Left cardiac atrium (tissue), 4 donors: ENCODE data around the gene FRMD7. TPM values are rescaled to one million over a fixed set of nuclear protein-coding genes. Genes with fewer than 3 reads are reported as not detected.
"Not testable (repeated sequence)": the region's sequence is repeated elsewhere in the genome, so short reads cannot be mapped to it uniquely, and the experiment has no call there.

Experiments used
- ATAC-seq, 2 donors: fragments of 200-7000 bp; cut with Tn5 transposase; one replicate each; pipeline ENCODE4 v1.9.1; 2020; ENCODE audit warnings: mild to moderate bottlenecking in 2 of 2, moderate library complexity in 2 of 2
- DNase-seq: peaks from one replicate; pipeline ENCODE4 v3.0.0-alpha.2; 2020
- intact Hi-C, 2 donors: fragments of 100-400 bp; cut with DNase I; formaldehyde crosslinking; loops; one replicate each; pipeline versions ENCODE4 v1.14.1 to v1.15.1; 2022 to 2023
- total RNA-seq, 2 donors: library from RNA; stranded (reverse); fragmentation: NEBNext Ultra II Directional; extraction: Animal tissue kit (Norgen Biotek cat#: 25700); gene quantifications; one replicate each; pipeline ENCODE4 v1.2.1, GENCODE V29; 2021
- donor health status: DM: no; HTN: yes; CAD: no.
- donor health status: DM: no; HTN: yes; CAD: no; lungs with severe emphysema.
- donor health status: DM: yes; HTN: yes; CAD: no.
- donor health status: Dilated cardiomyopathy.

The FRMD7 gene
- total RNA-seq, 2 donors from 2014 or later: not detected

- intact Hi-C loops: no loop called here
- ATAC-seq: no peak
- no peak for DNase-seq
Observed at GRCh38 chrX:132101206-132101605, 26.6 kb downstream of the FRMD7 start.

DNA sequence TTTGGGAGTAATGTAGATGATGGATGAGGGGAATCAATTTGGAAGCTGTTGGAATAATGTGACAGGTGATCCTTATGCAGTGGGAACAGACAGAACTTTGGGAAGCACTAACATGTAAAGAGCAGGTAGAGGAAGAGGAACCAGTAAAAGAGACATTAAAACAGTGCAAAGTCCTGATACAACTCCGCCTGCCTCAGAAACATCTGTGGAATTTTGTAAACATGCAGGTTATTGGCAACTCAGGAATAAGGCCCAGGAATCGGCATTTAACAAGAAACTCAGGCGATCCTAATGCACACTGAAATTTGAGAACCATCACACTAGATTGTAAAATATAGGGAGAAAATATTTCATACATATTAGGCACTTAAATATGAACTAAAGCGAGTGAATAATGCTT, 29.1 kb downstream of the FRMD7 start:
- intact Hi-C loops: loop anchor here in 1 of 2 donors (10.0 kb wide), 2 partner anchors 126 to 516 kb away; no protein-coding TSS in a partner anchor
- ATAC-seq, DNase-seq: not testable (repeated sequence)

DNA sequence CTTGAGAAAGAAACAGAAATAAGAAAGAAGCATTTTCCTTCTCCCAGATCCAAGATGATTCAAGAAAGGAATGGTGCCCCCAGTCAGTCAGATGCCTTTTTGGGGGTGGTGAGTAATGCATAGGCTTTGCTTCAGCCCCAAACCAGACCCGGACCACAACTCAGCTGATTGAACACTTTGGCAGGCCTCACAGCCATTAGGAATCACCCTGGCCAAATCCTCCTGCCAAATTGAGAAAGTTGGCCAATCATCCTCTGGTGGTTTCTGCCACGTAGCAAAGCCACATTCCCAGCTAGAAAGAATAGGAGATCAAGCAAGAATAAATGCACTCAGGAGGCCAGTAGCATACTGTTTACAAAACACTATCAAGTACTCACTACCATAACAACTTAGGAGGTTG, 33.7 kb downstream of the FRMD7 start:
- DNase-seq: no peak
- intact Hi-C loops: loop anchor here in 1 of 2 donors (10.0 kb wide), 2 partner anchors 131 to 521 kb away; no protein-coding TSS in a partner anchor

DNA sequence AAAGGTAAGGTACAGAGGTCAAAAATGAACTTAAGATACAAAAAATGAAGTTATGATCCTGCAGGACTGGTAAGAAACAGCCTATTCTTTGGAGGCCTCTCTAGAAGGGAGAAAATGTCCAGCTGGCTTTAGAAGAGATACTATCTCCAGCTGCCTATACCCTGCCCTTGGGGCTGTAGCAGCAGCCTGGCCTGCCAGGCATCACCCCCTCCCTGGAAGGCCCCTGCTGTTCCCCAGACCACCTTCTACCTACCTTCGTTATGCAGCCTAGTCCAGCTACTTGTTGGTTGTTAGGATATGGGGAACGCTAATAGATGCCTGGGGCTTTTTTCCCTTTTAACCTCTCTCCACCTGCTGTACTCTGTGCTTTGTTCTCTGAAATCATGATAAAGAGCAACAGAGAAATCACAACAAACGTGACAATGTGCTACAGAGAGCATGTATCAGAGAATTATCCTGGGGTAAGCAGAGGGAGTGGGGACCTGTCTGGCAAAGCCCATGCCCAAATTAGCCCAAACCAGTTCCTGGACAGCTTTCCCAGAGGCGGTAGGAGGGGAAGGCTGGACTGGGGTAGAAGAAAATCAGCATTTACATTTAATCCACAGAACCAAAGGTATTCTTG, 34.5 kb downstream of the FRMD7 start:
- intact Hi-C loops: loop anchor here in 1 of 2 donors (10.0 kb wide), 2 partner anchors 131 to 521 kb away; no protein-coding TSS in a partner anchor
- no peak for ATAC-seq
- no peak for DNase-seq

More for the DNA sequence above, 33.7 kb downstream of the FRMD7 start:
- peak in 1 of 2 donors; percentile 23 for ATAC-seq

GRCh38 chrX:132092439-132093065, 35.3 kb downstream of the FRMD7 start:
- ATAC-seq (peak; percentile 56 to 89), DNase-seq (peak; percentile 43)
- intact Hi-C loops: loop anchor here in 1 of 2 donors (10.0 kb wide), 2 partner anchors 132 to 522 kb away; no protein-coding TSS in a partner anchor

DNA sequence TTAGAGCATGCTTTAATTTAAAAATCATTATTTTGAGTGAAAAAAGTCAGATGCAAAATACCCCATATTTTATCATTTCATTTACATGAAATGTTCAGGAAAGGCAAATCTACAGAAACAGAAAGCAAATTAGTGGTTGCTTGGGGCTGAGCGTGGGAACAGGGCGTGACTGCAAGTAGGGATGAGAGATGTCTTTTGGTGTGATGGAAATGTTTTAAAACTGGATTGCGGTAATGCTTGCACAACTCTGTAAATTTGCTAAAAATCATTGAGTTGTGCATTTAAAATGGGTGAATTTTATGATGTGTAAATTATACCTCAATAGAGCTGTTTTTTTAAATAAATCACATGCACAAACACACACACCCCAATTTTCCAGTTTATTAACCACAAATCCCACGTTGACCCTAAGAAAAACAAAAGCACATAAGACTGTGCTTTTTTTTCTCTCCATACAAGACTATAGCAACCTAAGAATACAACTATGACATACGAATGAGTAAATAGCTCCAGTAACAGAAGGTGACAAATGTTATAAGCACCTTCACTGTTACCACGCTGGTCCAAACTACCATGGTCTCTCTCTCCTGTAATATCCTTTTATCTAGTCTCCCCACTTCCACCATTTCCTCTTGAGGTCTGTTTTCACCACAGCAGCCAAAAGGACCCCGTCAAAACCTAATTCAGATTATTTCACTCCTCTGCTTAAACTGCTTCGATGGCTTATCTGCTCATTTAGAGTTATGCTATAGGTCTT, 37.2 kb downstream of the FRMD7 start:
- no peak for ATAC-seq
- DNase-seq: no peak
- intact Hi-C loops: loop anchor here in 1 of 2 donors (10.0 kb wide), 2 partner anchors 134 to 524 kb away; no protein-coding TSS in a partner anchor

GRCh38 chrX:132088864-132089263, 39.0 kb downstream of the FRMD7 start:
- intact Hi-C loops: no loop called here
- DNase-seq: no peak
- no peak for ATAC-seq

- ATAC-seq: no peak
- intact Hi-C loops: no loop called here
- no peak for DNase-seq
Observed at GRCh38 chrX:132086672-132087071, 41.1 kb downstream of the FRMD7 start.

DNA sequence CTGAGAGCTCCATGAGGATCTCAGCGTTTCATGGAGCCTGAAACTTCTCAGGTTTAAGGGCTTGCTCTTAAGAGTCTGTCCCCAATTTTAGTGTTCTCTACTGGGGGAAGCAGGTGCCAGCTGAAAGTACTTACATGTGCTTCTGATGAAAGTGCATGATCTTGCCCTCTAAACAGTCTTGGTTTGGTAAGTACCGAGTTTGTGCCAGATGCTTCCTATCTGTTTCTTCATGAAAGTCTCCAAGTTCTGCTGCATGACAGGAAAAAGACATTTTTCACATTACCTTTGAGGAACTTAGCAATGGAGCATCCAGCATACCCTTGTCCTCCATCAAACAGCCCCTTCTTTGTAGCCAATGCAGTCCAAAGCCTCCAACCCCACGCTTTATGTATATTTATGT, 42.0 kb downstream of the FRMD7 start:
- ATAC-seq: no peak
- intact Hi-C loops: no loop called here
- DNase-seq: no peak

DNA sequence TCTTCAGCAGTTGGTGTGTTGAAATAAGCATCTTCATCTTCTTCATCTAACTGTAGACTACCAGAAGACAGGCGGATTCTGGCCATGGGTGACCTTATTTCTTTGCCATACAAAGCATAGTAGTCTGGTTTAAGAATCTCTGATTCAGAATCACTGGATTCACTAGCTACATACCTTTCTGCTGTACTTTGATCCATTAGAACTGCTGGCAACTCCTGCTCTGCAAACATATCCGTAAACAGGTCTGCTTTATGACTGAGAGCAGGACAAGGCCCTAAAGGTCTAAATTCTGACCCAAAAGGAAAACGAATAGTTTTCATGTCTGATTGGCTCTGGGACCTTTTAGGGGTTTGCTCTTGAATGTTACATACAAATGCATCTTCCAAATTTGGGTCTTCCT, 49.9 kb downstream of the FRMD7 start:
- DNase-seq: no peak
- intact Hi-C loops: no loop called here
- no peak for ATAC-seq

- intact Hi-C loops: no loop called here
- no peak for DNase-seq
- no peak for ATAC-seq
Observed at GRCh38 chrX:132077414-132077813, 50.4 kb downstream of the FRMD7 start.

DNA sequence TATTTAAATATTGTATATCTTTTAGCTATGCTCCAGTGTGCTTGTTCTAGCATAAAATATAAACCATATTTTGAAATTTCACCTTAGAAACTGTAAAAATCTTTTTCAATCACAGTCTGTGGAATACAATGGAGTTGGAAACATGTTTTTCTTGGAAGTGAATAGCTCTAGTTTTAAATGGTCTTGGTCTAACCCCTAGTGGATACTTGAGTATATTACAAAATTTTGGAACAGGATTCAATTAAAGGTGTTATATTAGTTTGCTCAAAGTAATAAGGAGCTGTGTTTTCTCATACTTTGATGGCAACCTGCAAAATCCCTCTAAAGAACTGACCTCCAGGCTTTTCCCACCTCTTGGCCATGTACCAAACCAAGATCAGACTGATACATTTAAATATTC, 56.6 kb downstream of the FRMD7 start:
- no peak for ATAC-seq
- intact Hi-C loops: no loop called here

GRCh38 chrX:132068405-132068804, 59.4 kb downstream of the FRMD7 start:
- ATAC-seq (no peak), DNase-seq (no peak)
- intact Hi-C loops: loop anchor here in 1 of 2 donors (10.0 kb wide), 1 partner anchor 224 kb away; no protein-coding TSS in a partner anchor

More for the DNA sequence above, 56.6 kb downstream of the FRMD7 start:
- DNase-seq: no peak

DNA sequence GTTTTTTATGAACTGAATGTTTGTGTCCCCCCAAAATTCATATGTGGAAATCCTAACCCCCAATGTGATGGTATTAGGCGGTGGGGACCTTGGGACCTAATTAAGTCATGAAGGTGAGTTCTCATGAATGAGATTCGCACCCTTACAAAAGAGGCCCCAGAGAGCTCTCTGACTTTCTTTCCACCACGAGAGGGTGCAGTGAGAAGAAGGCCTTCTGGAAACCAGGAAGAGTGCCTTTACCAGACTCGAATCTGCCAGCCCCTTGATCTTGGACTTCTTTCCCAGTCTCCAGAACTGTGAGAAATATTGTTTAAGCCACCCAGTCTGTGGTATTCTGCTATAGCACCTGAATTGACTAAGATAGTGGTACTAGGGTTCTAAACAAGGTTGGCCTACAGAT, 64.0 kb downstream of the FRMD7 start:
- ATAC-seq (no peak), DNase-seq (no peak)
- intact Hi-C loops: loop anchor here in 1 of 2 donors (10.0 kb wide), 1 partner anchor 219 kb away; no protein-coding TSS in a partner anchor

DNA sequence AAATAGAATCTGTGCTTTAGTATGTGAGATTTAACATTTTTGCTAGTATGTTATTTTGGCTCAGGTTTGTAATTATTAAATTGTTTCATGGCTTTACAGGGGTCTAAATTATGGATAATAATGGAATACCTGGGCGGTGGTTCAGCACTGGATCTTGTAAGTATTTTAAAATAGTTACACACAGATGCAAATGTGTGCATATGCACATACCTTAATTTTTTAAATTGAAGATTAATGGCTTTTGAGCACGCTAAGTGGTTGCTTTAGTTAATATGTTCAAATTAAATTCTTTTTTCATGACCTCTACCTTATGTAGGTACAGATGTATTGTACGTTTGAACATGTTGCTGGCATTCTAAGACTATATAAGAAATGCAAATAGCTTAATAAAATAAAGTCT, 64.5 kb downstream of the FRMD7 start:
- DNase-seq (no peak), ATAC-seq (no peak)
- intact Hi-C loops: loop anchor here in 1 of 2 donors (10.0 kb wide), 1 partner anchor 219 kb away; no protein-coding TSS in a partner anchor

GRCh38 chrX:132059973-132060540, 67.8 kb downstream of the FRMD7 start:
- ATAC-seq (no peak), DNase-seq (no peak)
- intact Hi-C loops: loop anchor here in 1 of 2 donors (10.0 kb wide), 1 partner anchor 215 kb away; no protein-coding TSS in a partner anchor

- DNase-seq (no peak), ATAC-seq (no peak)
- intact Hi-C loops: no loop called here
Observed at GRCh38 chrX:132058975-132059374, 68.8 kb downstream of the FRMD7 start.

GRCh38 chrX:132058050-132058449, 69.8 kb downstream of the FRMD7 start:
- intact Hi-C loops: no loop called here
- ATAC-seq: no peak

GRCh38 chrX:132051778-132052177, 76.0 kb downstream of the FRMD7 start:
- intact Hi-C loops, ATAC-seq, DNase-seq: not testable (repeated sequence)

More at GRCh38 chrX:132058050-132058449, 69.8 kb downstream of the FRMD7 start:
- DNase-seq: no peak
